ENCODE data around the gene GARNL3.

The GARNL3 gene

DNA sequence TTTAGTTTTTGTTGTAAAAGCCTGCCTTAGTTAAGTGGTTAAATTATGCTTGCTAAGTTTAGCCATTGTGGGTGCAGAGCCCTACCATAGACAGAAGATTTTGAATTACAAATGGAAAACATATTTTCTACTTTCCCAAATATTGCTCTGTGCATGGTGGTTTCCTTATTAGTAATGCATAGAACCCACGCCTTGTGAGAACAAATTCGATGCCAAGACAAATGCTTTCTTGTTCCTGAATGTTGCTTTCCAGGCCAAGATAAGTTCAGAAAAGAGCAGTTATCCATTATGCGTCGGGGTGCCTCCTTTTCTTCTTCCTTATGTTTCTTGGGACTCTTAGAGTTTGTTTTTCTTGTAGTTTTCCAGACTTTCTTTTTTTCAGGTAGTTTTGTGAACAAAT is 31.0 kb upstream of the GARNL3 start:
- no peak for DNase-seq

DNA sequence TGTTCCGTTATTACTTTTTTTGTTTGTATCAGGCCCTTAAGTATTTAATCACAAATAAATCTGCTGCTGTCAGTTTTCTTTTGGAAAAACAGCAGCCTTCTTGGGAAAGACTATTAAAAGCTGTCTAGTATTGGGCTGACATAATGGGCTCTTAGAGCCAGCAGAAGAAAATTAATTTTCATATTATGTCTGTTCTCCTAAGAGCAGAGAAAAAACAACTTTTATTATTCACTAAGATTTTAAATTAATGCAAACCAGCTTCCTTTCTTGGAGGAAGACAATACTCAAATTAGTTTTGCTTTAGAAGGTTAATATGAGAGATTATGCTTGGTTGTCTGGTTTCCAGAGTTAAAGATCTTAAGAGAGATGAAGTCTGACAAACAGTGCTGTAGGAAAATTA is 30.6 kb upstream of the GARNL3 start:
- DNase-seq = no peak

DNA sequence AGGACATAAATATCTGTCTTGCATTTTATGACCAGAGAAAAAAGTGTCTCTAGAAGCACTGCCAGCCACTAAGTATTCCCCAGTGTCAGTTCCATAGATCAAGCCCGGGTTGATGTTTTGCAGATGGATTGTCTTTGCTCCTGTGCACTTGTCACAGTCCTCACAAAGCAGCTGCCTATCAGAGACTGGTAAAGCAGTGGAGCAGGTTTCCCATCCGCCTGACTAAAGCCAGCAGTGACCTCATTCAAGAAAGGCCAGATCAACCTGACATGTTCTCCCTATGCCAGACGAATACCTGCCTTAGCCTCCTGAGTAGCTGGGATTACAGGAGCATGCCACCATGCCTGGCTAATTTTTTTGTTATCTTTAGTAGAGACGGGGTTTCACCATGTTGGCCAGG is 26.8 kb upstream of the GARNL3 start:
- no peak for DNase-seq

DNA sequence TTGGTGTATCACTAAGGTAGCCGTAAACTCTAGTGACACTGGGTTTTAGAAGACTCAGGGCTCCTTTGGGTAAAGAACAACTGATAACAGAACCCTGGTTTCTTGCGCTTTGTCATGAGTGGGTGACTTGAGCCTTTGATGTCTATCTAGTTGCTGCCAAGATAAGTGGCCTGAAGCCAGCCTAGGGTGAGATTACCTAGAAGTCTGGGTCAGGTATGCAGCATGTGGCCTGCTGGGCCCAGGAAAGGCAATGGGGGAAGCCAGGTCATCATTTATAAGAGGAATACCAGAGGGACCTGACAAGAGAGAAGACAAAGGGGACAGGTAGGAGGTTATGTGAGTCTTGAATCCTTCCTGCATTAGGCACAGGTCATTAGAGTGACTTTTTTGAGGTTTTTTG is 23.2 kb upstream of the GARNL3 start:
- DNase-seq = no peak

DNA sequence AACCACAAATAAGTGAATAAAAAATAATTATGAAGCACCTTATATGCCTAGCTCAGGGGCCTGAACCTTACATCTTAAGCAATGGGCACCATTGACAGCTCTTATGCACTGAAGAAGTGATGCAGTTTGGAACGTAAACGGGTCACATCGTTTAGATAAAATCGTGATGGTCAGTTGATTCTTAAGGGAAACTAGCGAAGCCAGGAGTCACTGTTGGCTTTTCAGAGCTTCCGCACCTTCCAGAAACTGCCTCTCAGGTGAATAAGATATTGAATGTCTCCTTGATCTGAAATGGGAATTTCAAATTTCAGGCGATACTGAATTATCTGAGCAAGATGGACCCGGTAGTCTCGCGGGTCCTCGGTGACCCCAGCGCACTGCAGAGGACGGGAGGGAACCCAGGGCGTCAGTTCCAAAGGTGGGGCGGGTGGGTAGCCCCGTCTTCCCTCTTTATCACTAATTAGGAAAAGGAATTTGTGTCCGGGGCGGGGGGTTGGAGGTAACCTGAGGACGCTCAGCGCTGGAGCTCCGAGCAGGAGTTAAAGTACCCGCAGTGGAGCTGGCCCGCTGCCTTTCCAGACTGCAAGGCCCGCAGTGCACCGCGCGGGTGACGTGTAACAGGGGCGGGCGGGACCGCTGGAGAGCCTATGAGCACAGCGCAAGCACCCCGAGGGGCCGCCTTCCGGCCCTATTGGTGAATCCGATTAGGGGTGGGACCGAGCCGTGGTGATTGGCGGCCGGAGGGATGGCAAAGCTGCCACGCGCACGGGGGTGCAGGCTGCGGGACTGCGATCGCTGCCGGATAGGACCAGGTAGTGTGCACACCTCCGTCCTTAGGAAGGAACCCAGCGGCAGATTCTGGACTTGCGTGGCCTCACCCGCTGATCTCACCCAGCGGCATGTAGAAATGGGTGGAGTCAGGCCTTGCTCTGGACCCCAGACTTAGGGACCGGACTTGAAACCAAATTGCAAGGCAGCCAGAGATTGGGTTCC is 19.7 kb upstream of the GARNL3 start:
- peak; percentile 95 to 96 for DNase-seq

DNA sequence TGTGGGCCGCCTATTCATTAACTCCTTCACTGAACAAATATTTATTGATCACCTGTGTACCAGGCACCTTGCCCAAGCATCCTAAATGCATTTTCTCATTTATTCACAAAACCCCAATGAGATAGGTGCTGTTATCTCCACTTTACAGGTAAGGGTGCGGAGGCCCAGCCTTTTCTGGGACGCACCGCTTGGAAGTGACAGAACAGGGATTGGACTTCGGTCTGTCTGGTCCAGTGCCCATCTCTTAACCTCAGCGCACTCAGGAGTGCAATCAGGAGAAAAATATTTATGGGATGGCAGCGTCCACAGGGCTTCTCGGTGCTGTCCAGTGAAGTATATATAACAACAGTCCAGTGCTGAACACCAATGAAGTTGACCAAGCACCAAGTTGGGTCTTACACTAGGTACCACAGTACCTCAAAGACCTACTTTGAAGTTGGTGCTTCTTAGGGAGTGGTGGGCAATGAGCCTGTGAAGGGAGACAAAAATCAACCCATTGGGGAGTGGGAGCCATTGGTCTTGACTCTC is 18.9 kb upstream of the GARNL3 start:
- DNase-seq = no peak

DNA sequence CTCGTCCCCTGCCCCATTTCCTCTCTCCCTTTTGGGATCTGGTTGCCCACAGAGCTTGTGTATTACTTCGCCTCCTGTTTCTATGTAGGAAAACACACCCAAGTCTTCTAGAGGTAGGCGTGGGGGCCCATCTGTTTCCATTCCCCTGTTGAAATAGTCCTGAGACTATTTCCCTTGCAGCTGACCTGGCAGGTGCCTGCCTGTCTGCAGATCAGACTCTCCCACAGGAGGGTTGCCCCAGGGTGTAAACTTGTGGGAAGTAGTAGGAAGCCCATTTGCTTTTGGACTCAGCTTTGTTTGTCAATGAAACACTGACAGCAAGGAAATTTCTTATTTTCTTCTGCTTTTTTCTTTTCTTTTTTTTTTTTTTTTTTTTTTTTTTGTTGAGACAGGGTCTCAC is 16.3 kb upstream of the GARNL3 start:
- no peak for DNase-seq

DNA sequence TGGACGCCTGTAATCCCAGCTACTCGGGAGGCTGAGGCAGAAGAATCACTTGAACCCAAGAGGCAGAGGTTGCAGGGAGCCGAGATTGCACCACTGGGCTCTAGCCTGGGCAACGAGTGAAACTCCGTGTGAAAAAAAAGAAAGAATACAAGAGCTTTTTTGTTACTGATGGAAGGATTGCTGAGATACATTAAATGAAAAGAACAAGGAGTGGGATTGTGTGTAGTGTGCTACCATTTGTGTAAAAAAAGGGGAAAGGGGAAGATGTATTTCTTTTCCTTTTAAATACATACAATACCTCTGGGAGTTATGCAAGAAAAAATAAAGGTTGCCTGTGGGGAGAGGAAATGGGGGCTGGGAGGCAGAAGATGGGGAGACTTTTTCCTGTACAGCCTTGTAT is 14.7 kb upstream of the GARNL3 start:
- no peak for DNase-seq

DNA sequence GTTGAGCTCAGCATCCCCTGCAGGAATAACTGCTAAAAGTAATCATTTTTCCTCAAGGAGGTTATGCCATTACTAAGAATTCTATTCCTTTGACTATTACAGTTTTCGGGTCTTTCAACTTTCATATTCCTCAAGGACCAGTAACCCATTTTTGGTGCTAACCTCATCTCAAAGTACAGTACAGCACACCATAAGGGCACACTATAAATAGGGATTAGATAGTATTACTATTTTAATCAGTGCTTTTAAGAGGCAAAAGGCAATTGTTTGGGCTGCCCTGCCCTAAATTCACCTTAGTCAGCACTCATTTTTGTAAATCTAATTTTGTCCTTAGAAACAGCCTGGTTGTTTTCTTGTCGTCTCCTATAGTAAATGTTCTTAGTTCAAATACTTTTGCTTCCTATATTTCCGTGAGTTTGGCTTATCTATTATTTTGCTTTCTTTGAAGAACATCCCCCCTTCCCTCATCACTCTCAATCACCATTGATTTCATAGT is 13.6 kb upstream of the GARNL3 start:
- DNase-seq = no peak

DNA sequence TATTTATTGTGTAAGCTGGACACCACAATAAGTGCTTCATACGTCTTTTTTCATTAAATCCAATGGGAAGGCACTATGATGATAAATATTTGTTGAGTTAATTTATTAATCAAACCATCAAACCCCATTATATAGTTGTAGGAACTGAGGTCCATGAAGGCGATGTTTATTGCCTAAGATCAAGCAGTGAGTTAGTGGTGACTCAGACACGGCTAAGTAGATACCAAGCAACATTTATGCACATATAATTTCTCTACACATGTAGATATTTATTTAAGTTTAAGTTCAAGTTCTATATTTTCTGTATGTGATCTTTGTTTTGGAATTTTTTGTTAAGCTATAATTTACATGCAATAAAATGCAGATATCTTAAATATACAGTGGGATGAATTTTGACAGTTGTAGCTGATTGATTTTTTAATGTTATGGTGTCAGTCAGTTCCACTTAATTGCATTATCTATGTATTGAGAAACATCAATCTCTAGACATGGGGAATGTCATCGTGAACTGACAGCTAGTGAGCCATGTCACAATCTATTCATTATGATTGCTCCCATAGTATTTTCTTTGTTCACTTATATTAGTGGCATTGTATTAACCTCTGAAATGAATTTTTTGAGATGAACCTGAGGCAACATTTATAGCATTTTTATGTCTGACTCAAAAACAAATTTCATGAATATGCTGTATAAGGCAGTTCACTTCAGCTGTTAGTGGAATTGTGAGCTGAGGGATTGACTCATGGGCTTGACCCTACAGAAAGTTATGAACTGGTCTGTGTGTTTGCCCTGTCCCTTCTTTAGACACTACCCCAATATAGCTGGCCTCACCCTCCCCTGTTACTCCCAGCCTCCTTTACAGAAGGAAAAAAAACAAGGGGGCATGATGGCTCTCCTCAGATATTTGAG is 11.9 kb upstream of the GARNL3 start:
- DNase-seq = no peak

DNA sequence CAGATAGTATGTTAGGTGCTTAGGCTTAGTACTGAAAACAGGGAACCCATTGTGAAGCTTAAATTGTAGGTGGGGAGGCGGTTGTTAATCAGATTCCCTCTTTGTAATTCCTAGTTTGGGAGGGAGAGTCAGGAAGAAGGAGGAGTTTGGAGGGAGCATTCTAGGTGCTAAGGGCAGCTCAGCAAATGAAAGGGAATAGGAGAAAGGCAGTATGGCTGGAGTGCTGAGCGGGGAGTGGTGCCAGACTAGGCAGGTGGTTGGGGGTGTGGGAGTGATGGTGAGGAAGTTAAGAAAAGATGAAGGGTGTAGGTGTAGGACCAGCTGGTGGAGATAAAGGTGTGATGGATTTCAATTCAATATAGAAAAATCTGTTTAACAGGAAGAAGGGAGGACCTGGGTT is 11.1 kb upstream of the GARNL3 start:
- DNase-seq = no peak

DNA sequence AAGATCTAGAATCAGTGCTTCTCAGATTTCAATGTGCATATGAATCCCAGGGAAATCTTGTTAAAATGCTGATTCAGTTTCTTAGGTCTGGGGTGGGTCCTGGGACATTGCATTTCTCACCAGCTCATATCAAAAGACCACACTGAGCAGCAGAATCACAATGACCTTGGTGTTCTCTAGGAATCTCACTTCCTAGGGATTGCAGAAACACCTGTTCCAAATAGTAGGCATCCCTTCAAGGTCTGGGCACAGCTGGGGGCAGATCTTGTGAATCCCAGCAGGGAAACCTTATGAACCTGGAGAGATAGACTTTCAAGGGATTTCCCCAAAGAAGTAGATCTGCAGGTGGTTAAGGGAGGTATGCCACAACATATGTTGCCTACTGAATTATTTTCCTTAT is 8.9 kb upstream of the GARNL3 start:
- DNase-seq = no peak

DNA sequence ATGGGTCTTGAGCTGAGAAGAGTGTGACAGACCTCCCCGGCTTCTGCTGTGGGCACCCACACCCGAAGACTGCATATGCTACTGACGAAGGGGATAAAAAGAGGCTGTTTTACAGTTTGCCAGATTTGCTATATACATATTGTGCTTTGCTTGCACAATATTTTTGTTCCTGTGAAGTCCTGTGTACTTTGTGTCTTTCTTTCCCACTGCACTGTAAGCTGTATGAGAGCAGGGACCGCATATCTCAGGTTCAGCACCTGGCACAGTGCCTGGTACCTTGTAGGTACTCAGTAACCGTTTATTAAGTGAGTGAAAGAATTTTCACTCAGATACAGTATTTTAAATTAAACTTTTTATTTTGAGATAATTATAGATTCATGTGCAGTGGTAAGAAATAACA is 8.2 kb upstream of the GARNL3 start:
- DNase-seq = no peak

DNA sequence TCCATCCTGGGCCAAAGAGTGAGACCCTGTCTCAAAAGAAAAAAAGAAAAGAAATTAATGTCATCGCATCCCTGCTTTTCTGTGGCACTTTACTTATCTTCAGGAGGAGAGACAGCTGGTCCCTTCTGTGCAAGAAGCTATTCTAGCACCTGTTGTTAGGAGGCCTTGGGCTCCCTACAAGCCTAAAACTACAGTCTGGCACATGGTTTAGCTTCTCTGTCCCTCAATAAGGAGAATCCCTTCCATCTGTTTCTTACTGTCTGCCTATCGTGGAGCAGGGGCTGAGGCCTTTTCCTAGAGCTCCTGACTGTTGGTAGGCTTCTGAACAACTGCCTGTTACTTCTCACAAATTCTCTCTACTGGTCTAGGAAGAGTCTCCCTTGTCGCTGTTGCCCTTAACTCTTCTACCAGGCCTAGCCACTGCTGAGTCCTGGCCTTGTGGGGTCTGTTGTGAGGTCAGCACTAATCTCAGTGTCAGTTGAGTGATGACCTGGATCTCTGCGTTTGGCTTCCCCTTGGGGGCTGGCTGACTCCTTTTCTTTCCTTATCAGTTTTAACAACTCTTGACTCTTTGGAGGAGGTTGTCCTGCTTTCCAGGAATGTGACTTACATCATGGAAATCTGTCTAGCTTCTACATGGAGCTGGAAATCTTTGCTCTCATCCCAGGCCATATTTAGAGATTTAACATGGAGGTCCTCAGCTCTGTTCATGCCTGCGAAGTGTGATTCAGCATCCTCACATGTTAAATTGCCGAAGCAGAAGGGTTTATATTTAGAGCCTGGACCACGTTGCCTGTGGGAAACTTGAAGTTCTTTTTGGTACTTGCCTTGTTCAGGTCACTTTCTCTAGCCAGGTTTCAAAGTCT is 5.7 kb upstream of the GARNL3 start:
- no peak for DNase-seq

DNA sequence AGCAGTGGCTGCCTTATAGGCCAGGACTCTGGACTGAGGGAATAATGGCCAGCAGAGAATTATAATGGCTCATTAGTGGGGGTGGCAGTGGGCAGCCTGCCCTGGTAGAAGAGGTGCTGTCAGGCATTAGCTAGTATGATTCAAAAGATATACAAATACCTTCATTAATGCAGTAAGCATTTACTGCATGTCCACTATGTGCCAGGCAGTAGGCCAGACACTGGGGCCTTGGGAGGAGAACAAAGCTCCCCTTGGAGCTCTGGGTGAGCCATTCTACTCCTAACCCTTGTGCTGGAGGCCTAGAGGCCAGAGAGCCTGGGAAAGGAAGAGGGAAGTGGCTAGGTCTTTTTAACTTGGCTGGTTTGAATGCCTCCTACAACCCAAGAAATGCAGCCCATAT is 2.0 kb upstream of the GARNL3 start:
- no peak for DNase-seq

DNA sequence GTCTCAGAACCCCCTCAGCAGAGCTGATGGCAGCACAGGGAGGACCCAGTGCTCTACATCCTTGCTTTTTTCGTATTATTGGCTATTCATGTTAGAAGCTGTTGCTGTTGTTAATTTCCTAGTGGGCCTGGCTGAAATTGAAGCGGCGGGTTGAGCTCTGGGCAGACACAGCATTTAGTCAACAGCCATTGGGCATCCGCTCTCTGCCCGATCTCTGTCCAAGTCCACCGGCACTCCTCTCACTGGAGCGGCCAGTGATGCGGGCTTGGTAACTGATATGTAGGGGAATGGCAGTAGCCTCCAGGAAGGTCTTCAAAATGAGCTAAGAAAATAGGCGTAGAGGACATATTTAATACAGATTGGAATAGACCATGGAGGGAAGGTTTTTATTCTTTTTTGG is 1.3 kb upstream of the GARNL3 start:
- no peak for DNase-seq

DNA sequence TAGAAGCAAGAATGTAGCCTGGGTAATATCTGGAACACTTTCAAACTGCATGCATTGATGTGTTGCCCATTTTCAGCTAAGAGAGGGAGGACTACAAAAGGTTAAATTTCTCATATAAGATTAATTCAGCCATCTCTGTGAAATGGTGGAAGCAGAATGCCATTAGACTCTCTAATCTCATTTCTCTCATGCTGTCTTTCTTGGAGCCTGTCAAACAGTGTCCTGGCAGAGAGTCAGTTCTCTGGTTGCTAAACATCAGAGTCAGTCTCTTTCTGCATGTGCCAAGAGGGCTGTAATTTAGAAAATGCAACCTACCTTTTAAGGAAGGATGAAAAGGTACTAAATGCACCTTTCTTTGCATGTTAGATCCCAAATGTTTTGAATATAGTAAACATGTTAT is 910 bp upstream of the GARNL3 start:
- DNase-seq = no peak

DNA sequence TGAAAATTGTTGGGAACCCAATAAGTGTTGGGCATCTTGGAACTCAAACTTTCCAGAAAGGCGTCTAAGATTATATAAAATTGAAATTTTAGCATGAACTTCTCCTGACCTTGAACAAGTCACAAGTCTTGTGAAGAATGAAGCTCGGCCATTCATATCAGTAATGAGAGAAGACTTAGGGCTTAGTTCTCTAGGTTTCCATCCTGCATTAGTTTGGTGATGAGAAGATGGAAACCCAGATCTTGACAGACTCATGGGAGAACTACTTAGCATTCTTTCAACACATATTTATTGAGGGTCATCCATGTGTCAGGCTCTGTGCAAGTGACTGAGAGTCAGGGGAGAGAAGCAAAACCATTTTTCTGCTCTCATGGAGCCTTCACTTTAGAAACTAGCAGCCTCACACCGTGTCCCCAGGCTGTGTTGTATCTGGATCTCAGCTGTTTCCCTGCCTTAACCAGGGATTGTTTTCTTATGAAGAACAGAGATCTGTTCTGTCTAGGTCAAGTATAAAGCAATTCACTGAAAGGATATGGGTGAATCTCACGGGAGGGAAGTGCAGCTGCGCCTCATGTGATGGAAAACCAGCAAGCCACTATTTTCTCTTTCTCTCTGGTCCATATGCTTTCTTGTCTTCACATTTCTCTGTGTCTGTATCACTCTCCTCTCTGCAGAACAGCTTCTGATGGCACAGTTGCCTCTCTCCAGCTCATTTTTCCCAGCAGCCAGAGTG is 3.4 kb downstream of the GARNL3 start:
- no peak for DNase-seq

DNA sequence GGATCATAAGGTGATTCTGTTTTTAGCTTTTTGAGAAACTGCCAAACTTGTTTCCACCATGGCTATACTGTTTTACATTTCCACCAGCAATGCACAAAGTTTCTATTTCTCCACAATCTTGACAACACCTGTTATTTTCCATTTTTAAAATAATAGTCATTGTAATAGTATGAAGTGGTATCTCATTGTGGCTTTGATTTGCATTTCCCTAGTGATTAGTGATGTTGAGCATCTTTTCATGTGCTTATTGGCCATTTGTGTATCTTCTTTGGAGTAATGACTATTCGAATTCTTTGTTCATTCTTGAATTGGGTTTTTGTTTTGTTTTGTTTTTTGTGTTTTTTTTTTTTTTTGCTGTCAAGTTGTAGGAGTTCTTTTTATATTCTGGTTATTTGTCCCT is 4.9 kb downstream of the GARNL3 start:
- DNase-seq = no peak

DNA sequence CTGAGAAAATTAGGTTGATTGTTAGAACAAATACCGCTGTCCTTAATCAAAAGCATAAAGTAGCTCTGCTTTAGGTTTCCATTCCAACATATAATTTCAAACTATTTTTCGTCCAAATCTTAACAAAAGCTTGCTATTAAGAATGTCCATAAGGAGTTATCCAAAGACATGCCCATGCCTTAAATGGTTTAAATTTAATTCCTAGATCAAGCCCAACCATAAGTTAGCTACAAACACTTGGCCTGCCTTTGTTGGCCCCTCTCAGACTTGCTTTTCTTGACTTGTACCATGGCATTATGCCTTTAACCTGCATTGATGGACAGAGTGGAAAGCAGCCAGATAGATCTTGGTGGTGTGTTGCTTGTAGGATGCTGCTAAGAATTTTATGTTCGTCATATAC is 8.8 kb downstream of the GARNL3 start:
- DNase-seq = no peak

DNA sequence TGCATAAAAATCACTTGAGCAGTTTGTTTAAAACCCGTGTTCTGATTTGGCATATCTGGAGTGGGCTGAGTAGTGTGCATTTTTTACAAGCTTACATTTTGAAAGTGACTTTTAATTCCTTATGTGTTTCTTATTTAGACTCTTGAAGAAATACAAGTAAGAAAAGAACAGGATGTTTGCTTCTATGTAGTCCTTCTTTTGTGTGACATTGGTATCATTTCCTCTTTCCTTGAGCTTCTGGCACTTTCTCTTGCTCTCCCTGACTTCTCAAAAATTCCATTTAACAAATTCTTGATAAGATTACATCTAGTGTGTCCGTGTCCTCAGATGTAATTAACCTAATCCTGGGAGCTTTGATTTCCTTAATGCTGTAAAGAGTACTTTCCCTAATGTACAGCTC is 12.5 kb downstream of the GARNL3 start:
- peak in 1 of 2 donors; percentile 40 for DNase-seq

DNA sequence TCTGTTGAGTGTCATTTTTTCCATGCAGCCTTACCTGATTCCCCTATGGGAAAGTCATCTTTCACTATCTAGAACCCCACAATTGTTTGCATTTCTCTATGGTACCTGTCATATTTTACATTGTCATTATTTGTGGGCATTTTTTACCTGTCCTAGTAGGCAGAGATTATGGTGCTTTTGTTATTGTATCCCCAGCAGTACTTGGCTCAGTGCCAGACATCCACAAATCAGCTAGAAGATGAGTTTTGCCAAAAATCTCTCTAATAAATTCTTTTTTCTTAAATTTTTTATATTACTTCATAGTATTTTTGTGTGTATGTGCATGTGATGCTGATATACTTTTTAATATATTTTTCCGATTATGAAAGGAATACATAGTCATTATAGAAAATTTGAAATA is 13.2 kb downstream of the GARNL3 start:
- DNase-seq = no peak

Measured in inflammatory macrophage (primary cell).